CD14-positive monocyte (primary cell): ENCODE results near the gene MYO1A. TPM values are rescaled to one million over a fixed set of nuclear protein-coding genes. Genes with fewer than 3 reads are reported as not detected.

Experiments used
- DNase-seq, 3 donors: peaks; one replicate each; pipeline ENCODE4 v3.0.0-alpha.2; 2011 to 2022
- H2AFZ ChIP-seq: 2 replicates; pipeline ENCODE4 v1.6.0; 2012; ENCODE audit warnings: mild to moderate bottlenecking, low read depth, low read length, inconsistent platforms; ENCODE audit not compliant: insufficient read depth, poor library complexity, severe bottlenecking
- H3K27ac ChIP-seq, 2 donors: 1 replicate in 1 of 2; 2 replicates in 1 of 2; pipeline ENCODE4 v1.5.1; 2012 to 2013; ENCODE audit warnings: low read length in 2 of 2, control low read depth in 1 of 2, inconsistent platforms in 1 of 2, low read depth in 1 of 2, mild to moderate bottlenecking in 1 of 2
- H3K27me3 ChIP-seq, 2 donors: one replicate each; pipeline versions ENCODE4 v1.6.0 to v1.6.1; 2011 to 2013; ENCODE audit warnings: low read length in 2 of 2; ENCODE audit not compliant: control insufficient read depth in 2 of 2, insufficient read depth in 2 of 2
- H3K36me3 ChIP-seq, 2 donors: replicated peaks in 1 of 2; 1 replicate in 1 of 2; 2 replicates in 1 of 2; pipeline versions ENCODE4 v1.5.1 to v1.6.1; 2012 to 2013; ENCODE audit warnings: low read length in 2 of 2, control low read depth in 1 of 2, inconsistent platforms in 1 of 2, mild to moderate bottlenecking in 1 of 2; ENCODE audit not compliant: insufficient read depth in 2 of 2, control insufficient read depth in 1 of 2
- H3K4me1 ChIP-seq, 2 donors: 1 replicate in 1 of 2; 2 replicates in 1 of 2; pipeline versions ENCODE4 v1.5.1 to v1.6.1; 2012 to 2013; ENCODE audit warnings: low read length in 2 of 2, control low read depth in 1 of 2, inconsistent platforms in 1 of 2, mild to moderate bottlenecking in 1 of 2, moderate library complexity in 1 of 2; ENCODE audit not compliant: insufficient read depth in 2 of 2, control insufficient read depth in 1 of 2
- H3K4me2 ChIP-seq: replicated peaks from 2 replicates; pipeline ENCODE3; 2012; ENCODE audit warnings: low read length, moderate library complexity, mild to moderate bottlenecking; ENCODE audit not compliant: poor library complexity, severe bottlenecking; ENCODE audit errors: extremely low read depth
- H3K4me3 ChIP-seq, 3 experiments: fragments of 200-600 bp in 1 of 3; sonication (generic) in 1 of 3; replicated peaks in 1 of 3; 1 replicate in 2 of 3; 2 replicates in 1 of 3; pipeline ENCODE4 v1.5.1; 2011 to 2013; ENCODE audit warnings: low read length in 3 of 3, mild to moderate bottlenecking in 3 of 3, control low read depth in 2 of 3, low read depth in 2 of 3, inconsistent platforms in 1 of 3, moderate library complexity in 1 of 3
- H3K79me2 ChIP-seq: 2 replicates; pipeline ENCODE4 v1.6.0; 2012; ENCODE audit warnings: mild to moderate bottlenecking, control low read depth, inconsistent platforms, low read length, moderate library complexity; ENCODE audit not compliant: insufficient read depth
- H3K9ac ChIP-seq: 2 replicates; pipeline ENCODE4 v1.6.0; 2017; ENCODE audit warnings: low read length, mild to moderate bottlenecking; ENCODE audit not compliant: insufficient read depth, poor library complexity, severe bottlenecking
- H3K9me3 ChIP-seq, 2 donors: replicated peaks in 1 of 2; 1 replicate in 1 of 2; 2 replicates in 1 of 2; pipeline versions ENCODE4 v1.5.1 to v1.6.1; 2012 to 2013; ENCODE audit warnings: low read length in 2 of 2, control low read depth in 1 of 2; ENCODE audit not compliant: control insufficient read depth in 1 of 2, insufficient read depth in 1 of 2
- H4K20me1 ChIP-seq: 2 replicates; pipeline ENCODE4 v1.6.0; 2012; ENCODE audit warnings: mild to moderate bottlenecking, low read length, control low read depth, moderate library complexity; ENCODE audit not compliant: insufficient read depth
- H3K27ac Mint-ChIP-seq, 7 donors: one replicate each; pipeline ENCODE4 v1.8.0; 2020; ENCODE audit warnings: mild to moderate bottlenecking in 7 of 7, mixed read lengths in 7 of 7, moderate library complexity in 6 of 7, inconsistent platforms in 2 of 7
- H3K27me3 Mint-ChIP-seq, 3 donors: one replicate each; pipeline ENCODE4 v1.8.0; 2021 to 2022; ENCODE audit warnings: low read depth in 3 of 3, mild to moderate bottlenecking in 3 of 3, mixed read lengths in 3 of 3, moderate library complexity in 3 of 3, inconsistent platforms in 1 of 3
- H3K36me3 Mint-ChIP-seq, 2 donors: one replicate each; pipeline ENCODE4 v1.8.0; 2020; ENCODE audit warnings: mixed read lengths in 2 of 2, inconsistent platforms in 1 of 2, mild to moderate bottlenecking in 1 of 2
- H3K4me1 Mint-ChIP-seq: one replicate; pipeline ENCODE4 v1.8.0; 2020; ENCODE audit warnings: mild to moderate bottlenecking, mixed read lengths
- H3K4me3 Mint-ChIP-seq, 2 donors: one replicate each; pipeline ENCODE4 v1.8.0; 2020; ENCODE audit warnings: mild to moderate bottlenecking in 2 of 2, mixed read lengths in 2 of 2, moderate library complexity in 1 of 2
- H3K9me3 Mint-ChIP-seq, 7 donors: one replicate each; pipeline ENCODE4 v1.8.0; 2020 to 2022; ENCODE audit warnings: mixed read lengths in 7 of 7, mild to moderate bottlenecking in 6 of 7, moderate library complexity in 6 of 7, inconsistent platforms in 2 of 7
- CTCF ChIP-seq: fragments of 200-600 bp; IDR thresholded peaks from one replicate; pipeline ENCODE4 v1.8.0; 2022; ENCODE audit warnings: antibody characterized with exemption, mild to moderate bottlenecking
- WGBS: methylation state at CpG from one replicate; pipeline ENCODE4 v1.1.5; 2013; ENCODE audit warnings: missing lambda C conversion rate; ENCODE audit not compliant: insufficient coverage; 5-methylcytosine and 5-hydroxymethylcytosine counted together
- intact Hi-C, 2 donors: fragments of 100-400 bp; cut with micrococcal nuclease; formaldehyde crosslinking; loops; one replicate each; pipeline versions ENCODE4 v1.15.0 to v1.15.1; 2023
- polyA plus RNA-seq, 3 donors: library from polyadenylated mRNA; depleted of rRNA in 1 of 3; unstranded in 2 of 3; stranded (reverse) in 1 of 3; fragments of 300-500 nt in 2 of 3; fragments of >200 nt in 1 of 3; fragmentation: Illumina TruSeq in 2 of 3; gene quantifications; 1 replicate in 2 of 3; 2 replicates in 1 of 3; pipeline ENCODE4 v1.2.3, GENCODE V29; 2012 to 2021

MYO1A gene
- polyA plus RNA-seq, 3 donors, result 0.22 to 1.7 (median 1.3) TPM

- no peaks in the 10 kb centered on the region for H3K36me3 Mint-ChIP-seq
- no peak for TF ChIP-seq CTCF
- intact Hi-C loops, result no loop called here
- Histone ChIP-seq H3K9me3 (no peaks in the 10 kb centered on the region), H3K27me3 (peaks cover 2 to 6% of the 10 kb centered on the region in 2 donors), H3K9ac (no peak overlapping the region), H3K27ac (no peak overlapping the region), H3K4me2 (no peak overlapping the region), H3K79me2 (no peaks in the 10 kb centered on the region), H3K36me3 (no peaks in the 10 kb centered on the region), H4K20me1 (no peaks in the 10 kb centered on the region), H3K4me1 (peaks cover 4 to 5% of the 10 kb centered on the region in 2 donors), H2AFZ (no peak overlapping the region), H3K4me3 (no peak overlapping the region)
- H3K9me3 Mint-ChIP-seq, result no peaks in the 10 kb centered on the region
- peaks cover 9% of the 10 kb centered on the region for H3K4me1 Mint-ChIP-seq
- H3K27ac Mint-ChIP-seq, result no peak overlapping the region
- no peak for DNase-seq
- H3K27me3 Mint-ChIP-seq, result peaks cover 6 to 17% (median 10%) of the 10 kb centered on the region in 3 donors
- no peak overlapping the region for H3K4me3 Mint-ChIP-seq
- 97% methylated on average over 7 of the region's 12 CpGs for WGBS
Measured at GRCh38 chr12:57011438-57012424, 38.2 kb downstream of the MYO1A start.

GRCh38 chr12:57010627-57011247, 39.2 kb downstream of the MYO1A start:
- Histone ChIP-seq H3K9me3 (no peaks in the 10 kb centered on the region), H3K4me1 (peaks cover 8 to 11% of the 10 kb centered on the region in 2 donors), H3K27me3 (peaks cover 2 to 6% of the 10 kb centered on the region in 2 donors), H3K9ac (no peak overlapping the region), H3K27ac (no peak overlapping the region), H3K36me3 (no peaks in the 10 kb centered on the region), H3K4me2 (no peak overlapping the region), H3K4me3 (no peak overlapping the region), H3K79me2 (peaks cover 4% of the 10 kb centered on the region), H2AFZ (no peak overlapping the region), H4K20me1 (no peaks in the 10 kb centered on the region)
- H3K9me3 Mint-ChIP-seq, result no peaks in the 10 kb centered on the region
- intact Hi-C loops, result no loop called here
- no peaks in the 10 kb centered on the region for H3K36me3 Mint-ChIP-seq
- peaks cover 6 to 17% (median 10%) of the 10 kb centered on the region in 3 donors for H3K27me3 Mint-ChIP-seq
- no peak for TF ChIP-seq CTCF
- H3K4me1 Mint-ChIP-seq, result peaks cover 13% of the 10 kb centered on the region
- no peak overlapping the region for H3K4me3 Mint-ChIP-seq
- DNase-seq, result no peak
- WGBS, result 97% methylated on average over 4 of the region's 4 CpGs
- no peak overlapping the region for H3K27ac Mint-ChIP-seq
